NCI-H2081 (cell line): Measurements from ENCODE around the gene FETUB.
"Not testable (repeated sequence)": the region's sequence is repeated elsewhere in the genome, so short reads cannot be mapped to it uniquely, and the experiment has no call there.

Experiments used
- DNase-seq, 2 experiments: peaks; one replicate each; lab custom pipeline; 2025; lab: John Stamatoyannopoulos, UW

The FETUB gene

DNA sequence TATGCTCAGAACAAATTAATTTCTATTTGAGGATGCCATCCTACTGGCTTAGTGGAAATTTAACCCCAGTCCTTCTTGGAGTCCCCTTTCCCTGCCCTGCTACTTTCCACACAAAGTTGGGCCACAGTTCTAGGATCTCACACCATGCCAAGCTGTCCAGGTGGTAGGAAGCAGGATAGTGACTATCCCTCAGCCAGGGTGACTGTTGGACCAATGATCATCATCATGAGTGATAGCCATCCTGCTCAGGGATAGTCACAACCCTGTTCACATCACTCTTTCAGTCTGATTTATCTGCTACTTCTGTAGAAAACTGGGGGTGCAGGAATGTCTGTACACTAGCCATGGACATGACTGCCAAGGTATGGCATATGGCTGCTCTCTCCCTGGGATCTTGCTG is 38.4 kb downstream of the FETUB start:
- DNase-seq, result no peak

DNA sequence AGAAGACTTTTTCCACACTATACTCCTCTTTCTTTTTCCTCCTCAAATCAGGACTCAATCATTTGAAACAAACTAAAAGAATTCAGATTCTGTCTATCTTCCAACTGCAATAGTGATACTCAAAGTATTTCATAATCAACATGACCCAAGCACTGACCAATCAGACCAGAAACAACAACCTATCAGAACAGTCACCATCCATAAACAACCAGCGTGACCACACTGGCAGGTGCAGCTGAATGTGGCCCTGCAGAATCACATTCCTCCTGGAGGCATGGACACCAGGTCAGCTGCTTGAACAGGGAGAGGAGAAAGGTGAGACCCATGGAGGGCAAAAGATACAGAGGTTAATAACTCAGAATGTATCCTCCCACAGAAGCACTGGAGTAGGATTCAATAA is 39.0 kb downstream of the FETUB start:
- DNase-seq, result no peak

DNA sequence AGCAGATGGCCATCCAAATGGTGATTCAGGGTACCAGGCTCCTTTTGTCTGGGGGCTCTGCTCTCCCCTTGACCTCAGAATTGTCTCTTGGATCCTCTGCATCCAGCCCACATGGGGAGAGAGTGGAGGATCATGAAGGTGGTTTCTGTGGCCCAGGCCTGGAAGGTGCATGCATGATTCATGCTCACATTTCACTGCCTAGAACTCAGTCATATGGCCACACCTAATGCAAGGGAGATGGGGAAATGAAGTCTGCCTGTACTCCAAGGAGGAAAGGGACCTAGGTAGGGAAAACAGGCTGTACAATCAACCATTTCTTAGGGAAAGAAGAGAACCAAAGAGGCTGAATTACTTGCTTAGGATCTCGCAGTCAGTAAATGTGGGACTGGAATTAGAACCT is 40.7 kb downstream of the FETUB start:
- DNase-seq, result no peak

DNA sequence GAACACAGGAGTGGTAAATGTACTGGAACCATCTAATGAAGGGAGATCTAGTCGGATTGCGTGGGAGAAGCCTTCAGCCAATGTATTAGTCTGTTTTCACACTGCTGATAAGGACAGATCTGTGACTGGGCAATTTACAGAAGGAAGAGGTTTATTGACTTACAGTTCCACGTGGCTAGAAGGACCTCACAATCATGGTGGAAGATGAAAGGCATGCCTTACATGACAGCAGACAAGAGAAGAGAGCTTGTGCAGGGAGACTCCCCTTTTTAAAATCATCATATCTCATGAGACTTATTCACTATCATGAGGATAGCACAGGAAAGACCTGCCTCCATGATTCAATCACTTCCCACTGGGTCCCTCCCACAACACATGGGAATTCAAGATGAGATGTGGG is 42.6 kb downstream of the FETUB start:
- DNase-seq, result no peak

DNA sequence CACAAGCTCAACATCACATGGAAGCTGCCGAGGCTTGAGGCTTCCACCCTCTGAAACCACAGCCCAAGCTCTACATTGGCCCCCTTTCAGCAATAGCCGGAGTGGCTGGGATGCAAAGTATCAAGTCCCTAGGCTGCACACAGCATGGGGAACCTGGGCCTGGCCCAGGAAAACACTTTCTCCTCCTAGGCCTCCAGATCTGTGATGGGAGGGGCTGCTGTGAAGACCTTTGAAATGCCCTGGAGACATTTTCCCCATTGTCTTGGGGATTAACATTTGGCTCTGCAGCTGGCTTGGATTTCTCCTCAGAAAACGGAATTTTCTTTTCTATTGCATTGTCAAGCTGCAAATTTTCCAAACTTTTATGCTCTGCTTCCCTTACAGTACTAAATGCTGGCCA is 43.8 kb downstream of the FETUB start:
- DNase-seq, result no peak

DNA sequence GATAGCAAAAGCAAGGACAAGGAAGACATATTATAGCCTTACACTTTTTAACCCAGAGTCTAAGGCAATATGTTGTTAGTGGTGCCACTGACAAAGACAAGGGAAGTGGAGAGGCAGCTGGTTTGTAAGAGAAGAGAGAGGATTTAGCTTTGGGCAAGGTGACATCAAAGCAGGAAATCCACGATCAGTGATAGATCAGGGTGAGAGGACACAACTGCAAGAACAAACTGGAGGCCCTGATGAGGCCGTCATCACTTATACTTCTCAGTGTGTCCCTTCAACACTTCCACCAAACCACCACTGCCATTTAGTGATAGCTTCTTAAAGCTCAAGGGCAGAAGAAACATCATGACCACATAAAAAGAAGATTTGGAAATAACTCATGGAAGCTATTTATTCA is 46.3 kb downstream of the FETUB start:
- DNase-seq, result not testable (repeated sequence)

DNA sequence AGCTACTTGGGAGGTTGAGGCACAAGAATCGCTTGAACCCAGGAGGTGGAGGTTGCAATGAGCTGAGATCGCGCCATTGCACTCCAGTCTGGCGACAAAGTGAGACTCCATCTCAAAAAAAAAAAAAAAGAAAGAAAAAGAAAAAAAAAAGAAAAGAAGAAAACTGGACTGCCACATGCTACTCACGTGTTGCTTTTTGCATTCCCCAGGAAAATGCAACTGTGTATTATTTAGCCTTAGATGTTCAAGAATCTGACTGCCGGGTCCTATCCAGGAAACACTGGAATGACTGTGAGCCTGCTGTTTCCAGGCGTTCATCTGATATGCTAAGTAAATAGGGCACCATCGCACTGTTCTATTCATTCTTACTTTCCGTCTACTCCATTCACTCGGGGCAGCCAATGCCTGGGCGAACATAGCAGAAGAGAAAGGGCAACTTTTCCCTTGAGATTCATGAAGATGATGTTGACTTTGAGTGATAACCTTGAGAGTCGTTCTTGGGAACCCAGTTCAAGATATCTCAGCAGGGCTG is 47.0 kb downstream of the FETUB start:
- no peak for DNase-seq

DNA sequence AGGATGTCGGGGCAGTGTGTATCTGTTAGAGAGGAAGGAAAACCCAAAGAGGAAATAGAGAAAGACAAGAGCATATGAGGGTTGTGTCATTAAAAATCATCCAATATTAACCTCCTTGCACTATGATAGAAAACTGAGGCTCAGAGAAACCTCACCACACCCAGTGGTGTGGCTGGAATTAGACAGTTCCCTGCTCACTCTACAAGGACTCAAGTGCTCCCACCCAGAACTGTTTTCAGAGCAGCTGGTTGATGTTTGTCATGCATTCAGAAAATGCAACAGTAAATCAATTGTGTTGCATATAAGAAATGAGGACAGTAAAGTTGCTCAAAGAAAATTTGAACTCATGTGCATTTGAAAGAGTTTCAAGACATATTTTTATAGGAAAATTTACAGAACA is 50.1 kb downstream of the FETUB start:
- not testable (repeated sequence) for DNase-seq

DNA sequence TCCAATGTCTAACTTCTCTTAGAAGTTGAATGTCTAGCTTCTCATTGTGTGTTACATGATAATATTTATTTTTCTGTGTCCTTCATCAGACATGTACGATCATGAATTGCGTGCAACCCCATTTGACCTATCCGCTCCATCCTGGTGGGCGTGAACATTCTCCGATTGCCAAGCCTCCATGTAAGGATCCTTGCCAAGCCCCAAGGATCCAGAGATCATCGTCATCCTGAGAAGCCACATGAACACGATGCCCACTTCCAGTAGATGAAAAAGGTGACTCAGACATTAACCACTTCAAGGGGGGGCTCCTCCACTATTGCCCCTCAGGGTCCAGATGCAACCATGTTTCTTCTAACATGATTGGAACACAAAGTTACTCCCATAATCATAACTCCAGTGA is 51.5 kb downstream of the FETUB start:
- DNase-seq, result no peak

DNA sequence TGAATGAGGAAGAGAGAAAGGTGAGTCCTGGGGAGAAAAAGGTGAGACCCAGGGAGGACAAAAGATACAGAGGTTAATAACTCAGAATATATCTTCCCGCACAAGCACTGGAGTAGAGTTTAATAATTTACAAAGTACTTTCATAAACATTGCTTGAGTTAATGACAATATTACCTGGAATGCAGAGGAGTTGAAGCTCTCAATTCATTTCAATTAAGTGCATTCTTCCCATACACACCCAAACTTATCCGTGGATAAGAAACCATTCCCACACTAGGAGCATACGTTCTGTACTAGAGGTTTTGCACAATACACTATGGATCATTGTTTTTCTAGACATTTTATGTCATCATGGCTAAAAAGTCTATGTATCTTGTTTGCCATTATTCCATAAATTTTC is 53.6 kb downstream of the FETUB start:
- DNase-seq, result no peak

DNA sequence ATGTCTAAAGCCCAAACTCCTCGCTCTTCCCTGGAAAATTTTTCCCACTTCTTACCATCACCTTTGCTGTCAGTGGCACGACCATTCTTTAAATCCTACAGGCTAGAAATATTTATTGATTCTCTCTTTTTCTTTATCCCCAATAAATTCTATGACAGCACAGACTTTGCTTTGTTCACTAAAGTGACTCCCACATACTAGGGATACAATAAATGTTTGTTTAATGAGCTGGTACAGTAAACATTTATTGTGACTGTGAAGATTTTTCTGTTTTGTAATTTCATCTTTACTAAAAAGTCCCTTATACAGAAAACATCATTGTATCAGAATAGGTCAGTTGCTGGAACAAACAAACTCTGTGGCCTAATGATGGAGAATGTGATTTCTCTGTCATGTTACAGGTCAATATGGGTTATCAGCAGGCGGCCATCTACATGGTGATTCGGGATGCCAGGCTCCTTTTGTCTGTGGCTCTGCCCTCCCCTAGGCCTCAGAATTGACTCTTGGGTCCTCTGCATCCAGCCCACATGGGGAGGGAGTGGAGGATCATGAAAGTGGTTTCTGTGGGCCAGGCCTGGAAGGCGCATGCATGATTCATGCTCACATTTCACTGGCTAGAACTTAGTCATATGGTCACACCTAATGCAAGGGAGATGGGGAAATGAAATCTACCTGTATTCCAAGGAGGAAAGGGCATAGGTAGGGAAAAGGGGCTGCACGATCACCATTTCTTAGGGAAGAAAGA is 54.3 kb downstream of the FETUB start:
- DNase-seq, result no peak

DNA sequence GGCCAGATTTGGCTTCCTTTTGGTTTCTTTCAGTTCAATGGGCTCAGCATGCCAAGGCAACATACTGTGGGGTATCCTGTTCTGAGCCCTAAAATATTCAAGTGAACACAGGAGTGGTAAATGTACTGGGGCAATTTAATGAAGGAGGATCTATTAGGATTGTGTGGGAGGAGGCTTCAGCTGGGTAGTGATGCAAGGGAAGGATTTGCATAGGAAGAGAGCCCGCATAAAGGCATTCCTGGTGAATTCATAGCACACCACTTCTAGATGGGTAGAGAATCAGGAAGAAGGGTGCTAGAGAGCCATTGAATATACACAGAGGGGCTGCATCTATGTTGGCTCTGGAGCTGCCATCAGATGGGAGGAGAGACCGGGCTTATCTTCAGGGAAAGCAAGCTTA is 56.3 kb downstream of the FETUB start:
- no peak for DNase-seq

DNA sequence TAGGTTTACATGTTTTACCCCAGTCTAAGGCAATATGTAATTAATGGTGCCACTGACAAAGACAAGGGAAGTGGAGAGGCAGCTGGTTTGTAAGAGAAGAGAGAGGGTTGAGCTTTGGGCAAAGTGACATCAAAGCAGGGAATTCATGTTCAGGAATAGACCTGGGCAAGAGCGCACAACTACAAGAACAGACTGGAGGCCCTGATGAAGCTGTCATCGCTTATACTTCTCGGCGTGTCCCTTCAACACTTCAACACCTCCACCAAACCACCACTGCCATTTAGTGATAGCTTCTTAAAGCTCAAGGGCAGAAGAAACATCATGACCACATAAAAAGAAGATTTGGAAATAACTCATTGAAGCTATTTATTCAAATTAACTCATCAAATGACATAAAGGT is 57.3 kb downstream of the FETUB start:
- DNase-seq, result no peak

DNA sequence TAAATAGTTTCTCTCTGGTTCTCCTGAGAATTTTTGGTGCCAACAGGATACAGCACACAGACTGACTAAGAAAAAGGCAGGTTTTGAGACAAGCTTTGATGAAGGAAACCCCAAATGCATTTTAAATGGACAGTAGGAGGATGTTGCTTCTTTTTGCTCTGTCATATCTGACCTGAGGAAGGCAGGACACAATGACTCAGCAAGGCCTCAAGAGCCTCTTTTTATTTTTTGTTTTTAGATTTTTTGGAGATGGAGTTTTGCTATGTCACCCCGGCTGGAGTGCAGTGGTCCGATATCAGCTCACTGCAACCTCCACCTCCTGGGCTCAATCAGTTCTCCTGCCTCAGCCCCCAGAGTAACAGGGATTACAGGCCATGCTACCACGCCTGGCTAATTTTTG is 60.1 kb downstream of the FETUB start:
- no peak for DNase-seq

DNA sequence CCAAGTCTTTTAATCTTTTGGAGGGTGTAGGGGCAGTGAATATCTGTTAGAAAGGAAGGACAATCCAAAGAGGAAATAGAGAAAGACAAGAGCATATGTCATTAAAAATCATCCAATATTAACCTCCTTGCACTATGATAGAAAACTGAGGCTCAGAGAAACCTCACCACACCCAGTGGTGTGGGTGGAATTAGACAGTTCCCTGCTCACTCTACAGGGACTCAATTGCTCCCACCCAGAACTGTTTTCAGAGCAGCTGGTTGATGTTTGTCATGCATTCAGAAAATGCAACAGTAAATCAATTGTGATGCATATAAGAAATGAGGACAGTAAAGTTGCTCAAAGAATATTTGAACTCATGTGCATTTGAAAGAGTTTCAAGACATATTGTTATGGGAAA is 62.3 kb downstream of the FETUB start:
- DNase-seq, result not testable (repeated sequence)
